ENCODE measurements around the gene ADGRV1.
"Not testable (repeated sequence)": the region's sequence is repeated elsewhere in the genome, so short reads cannot be mapped to it uniquely, and the experiment has no call there.

The ADGRV1 gene

DNA sequence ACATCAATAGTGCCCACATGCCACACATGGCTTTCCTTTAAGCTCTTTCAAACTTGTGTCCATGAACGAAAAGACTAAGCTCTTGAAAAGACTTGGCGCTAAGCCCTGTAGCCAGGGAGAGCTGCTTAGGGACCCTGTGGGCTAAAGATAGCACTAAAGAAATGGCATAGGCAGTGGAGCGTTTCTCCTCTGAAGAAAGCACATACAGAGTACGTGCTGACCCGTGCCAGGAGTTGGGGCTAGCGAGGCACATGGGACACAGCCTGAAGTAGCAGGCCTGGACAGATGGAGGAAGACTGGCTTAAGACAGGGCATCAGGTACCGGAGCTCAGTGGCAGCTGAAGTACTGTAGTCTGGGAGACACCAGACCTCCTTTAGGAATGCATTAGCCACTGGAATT is 39.7 kb downstream of the ADGRV1 start:
- DNase-seq (ENCODE audit: low read depth in 2 of 2), result no peak

DNA sequence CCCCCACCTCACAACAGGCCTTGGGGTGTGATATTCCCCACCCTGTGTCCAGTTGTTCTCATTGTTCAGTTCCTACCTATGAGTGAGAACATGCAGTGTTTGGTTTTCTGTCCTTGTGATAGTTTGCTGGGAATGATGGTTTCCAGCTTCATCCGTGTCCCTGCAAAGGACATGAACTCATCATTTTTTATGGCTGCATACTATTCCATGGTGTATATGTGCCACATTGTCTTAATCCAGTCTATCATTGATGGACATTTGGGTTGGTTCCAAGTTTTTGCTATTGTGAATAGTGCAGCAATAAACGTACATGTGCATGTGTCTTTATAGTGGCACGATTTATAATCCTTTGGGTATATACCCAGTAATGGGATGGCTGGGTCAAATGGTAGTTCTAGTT is 41.7 kb downstream of the ADGRV1 start:
- not testable (repeated sequence) for DNase-seq (ENCODE audit: low read depth in 2 of 2)

- DNase-seq (ENCODE audit: low read depth in 2 of 2), result no peak
Measured at GRCh38 chr5:90601468-90601867, 42.9 kb downstream of the ADGRV1 start.

DNA sequence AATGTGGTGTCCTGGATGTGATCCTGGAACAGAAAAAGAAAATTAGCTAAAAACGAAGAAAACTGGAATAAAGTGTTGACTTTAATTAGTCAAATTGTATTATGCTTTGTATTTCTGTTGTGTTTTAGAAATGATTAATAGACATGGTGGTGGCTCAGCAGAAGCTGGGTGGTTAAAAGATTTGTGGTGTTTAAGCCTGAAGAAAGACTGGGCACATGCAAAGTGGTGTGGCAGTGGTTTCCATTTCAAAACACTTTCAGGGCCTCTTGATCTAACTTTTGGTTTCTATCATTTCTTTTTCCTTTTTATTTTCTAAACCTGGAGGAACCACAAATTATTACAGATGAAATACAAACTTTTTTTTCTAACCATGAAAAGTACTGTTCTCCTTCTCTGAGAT is 44.1 kb downstream of the ADGRV1 start:
- DNase-seq (ENCODE audit: low read depth in 2 of 2), result no peak

DNA sequence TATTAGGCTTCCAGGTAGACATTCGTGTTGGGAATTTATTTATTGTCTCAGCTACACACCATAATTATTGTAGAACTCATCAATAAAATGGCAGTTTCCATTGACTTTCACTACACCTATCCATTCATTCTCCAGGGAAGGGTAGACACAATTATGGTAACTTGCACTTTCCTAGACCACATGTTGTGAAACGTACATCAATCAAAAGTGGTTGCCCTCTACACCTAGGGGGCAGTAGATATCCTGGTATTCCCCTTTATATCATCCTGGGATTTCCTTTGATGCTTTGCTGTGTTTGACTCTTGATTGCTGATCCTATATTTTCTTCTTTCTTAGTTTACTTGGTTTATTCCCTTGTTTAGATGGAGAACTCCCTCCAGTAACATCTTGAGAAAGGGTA is 47.9 kb downstream of the ADGRV1 start:
- DNase-seq (ENCODE audit: low read depth in 2 of 2), result no peak

GRCh38 chr5:90612919-90613318 is 54.3 kb downstream of the ADGRV1 start:
- DNase-seq (ENCODE audit: low read depth in 2 of 2), result no peak

- no peak for DNase-seq (ENCODE audit: low read depth in 2 of 2)
Measured at GRCh38 chr5:90613459-90613858, 54.9 kb downstream of the ADGRV1 start.

DNA sequence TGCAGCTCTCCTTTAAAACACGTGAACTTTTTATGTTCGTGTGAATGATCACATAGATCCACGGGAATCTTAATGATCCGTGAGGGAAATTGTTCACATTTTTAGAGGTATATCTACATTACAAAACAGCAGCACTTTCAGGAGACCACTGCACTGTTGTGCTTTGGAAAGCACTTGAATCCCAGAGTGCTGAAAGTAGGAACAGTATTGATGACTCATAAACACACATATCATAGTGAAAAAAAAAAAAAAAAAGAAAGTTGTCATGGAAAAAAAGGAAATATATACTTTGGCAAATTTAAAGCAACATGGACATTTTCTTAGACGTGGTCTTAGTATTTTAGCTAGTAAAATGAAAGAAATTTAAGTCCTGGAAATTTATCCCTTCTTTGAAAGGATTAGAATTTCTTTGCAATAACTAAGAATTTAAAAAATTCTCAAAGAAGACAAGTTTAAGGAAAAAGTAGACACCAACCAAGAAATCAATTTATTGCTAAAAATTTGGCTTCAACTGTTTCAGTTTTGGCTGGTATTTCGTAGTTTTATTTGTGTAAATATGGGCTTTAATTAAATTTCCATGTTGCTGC is 55.4 kb downstream of the ADGRV1 start:
- no peak for DNase-seq (ENCODE audit: low read depth in 2 of 2)

GRCh38 chr5:90615355-90615754 is 56.8 kb downstream of the ADGRV1 start:
- DNase-seq (ENCODE audit: low read depth in 2 of 2), result no peak

- no peak for DNase-seq (ENCODE audit: low read depth in 2 of 2)
Measured at GRCh38 chr5:90618071-90618470, 59.5 kb downstream of the ADGRV1 start.

GRCh38 chr5:90619762-90620161 is 61.2 kb downstream of the ADGRV1 start:
- not testable (repeated sequence) for DNase-seq (ENCODE audit: low read depth in 2 of 2)

GRCh38 chr5:90621848-90622247 is 63.3 kb downstream of the ADGRV1 start:
- DNase-seq (ENCODE audit: low read depth in 2 of 2), result no peak

DNA sequence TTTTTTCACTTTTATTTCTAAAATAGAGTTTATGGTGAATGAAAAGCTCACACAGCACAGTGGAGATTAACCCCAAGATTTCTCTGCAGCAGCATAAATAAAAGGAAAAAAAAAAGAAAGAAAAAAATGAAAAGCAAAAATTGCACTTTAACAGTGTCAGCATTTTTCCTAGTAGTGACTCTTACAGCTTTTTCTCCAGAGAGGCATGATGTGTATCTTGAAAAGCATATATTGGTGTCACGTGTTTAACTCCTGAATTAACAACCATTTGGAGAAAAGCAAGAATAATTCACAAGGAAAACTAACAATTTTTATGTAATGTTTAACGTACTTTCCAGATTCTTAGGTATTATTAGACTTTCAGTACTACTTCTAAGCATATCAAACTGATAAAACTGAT is 67.9 kb downstream of the ADGRV1 start:
- no peak for DNase-seq (ENCODE audit: low read depth in 2 of 2)

DNA sequence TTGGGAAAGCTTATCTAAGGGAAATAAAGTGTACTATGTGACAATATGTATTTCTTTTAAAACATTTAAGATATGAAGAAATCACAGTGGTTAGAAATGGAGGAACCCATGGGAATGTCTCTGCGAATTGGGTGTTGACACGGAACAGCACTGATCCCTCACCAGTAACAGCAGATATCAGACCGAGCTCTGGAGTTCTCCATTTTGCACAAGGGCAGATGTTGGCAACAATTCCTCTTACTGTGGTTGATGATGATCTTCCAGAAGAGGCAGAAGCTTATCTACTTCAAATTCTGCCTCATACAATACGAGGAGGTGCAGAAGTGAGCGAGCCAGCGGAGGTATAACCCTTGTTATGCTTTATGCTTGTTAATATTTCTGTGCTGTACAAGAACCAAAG is 69.9 kb downstream of the ADGRV1 start:
- no peak for DNase-seq (ENCODE audit: low read depth in 2 of 2)

DNA sequence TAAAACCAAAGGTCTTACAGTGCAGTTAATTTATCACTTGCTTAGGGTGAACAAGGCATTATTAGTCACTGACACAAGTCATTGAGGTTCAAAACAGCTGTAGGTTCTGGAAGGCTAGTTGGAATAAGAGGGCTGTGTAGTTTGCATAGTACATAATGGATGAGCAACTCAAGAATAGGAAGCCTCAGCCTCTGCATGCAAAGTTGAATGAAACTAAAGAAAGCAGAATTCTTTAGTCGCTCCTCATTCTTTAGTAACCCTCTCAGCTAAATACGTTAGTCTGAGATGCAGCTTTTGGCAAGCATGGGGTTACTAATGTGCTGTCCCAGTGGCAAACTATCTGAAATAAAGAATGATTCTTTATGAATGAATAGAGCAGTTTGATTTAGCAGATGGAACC is 74.2 kb downstream of the ADGRV1 start:
- no peak for DNase-seq (ENCODE audit: low read depth in 2 of 2)

- DNase-seq (ENCODE audit: low read depth in 2 of 2), result no peak
Measured at GRCh38 chr5:90636948-90637347, 78.4 kb downstream of the ADGRV1 start.

DNA sequence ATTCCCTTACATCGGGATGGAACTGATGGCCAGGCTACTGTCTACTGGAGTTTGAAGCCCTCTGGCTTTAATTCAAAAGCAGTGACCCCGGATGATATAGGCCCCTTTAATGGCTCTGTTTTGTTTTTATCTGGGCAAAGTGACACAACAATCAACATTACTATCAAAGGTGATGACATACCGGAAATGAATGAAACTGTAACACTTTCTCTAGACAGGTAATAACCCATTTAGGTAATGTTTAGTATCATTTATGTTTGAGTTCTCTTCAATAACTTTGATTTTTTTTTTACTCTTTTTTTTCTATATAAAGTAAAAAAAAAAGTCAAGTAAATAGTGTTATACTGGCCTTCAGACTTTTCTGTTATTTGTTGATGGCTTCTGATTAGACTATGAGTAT is 79.1 kb downstream of the ADGRV1 start:
- DNase-seq (ENCODE audit: low read depth in 2 of 2), result no peak

DNA sequence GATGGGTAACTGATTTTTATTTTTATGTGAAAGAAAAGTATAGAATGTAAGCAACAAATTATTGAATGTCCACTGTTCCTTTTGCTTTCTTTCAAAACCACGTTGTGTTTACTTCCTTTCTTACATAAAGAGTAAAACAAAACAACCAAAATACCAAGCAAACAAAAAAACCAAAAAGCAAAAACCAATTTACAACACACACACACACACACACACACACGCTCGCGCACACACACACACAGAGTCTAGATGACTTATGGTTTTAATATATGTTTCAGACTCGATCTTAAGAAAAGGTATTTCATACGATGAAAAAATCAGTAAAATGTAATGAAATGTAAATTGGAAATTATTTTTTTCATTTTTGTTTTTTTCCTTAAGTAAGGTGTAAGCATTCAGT is 80.3 kb downstream of the ADGRV1 start:
- DNase-seq (ENCODE audit: low read depth in 2 of 2), result no peak

DNA sequence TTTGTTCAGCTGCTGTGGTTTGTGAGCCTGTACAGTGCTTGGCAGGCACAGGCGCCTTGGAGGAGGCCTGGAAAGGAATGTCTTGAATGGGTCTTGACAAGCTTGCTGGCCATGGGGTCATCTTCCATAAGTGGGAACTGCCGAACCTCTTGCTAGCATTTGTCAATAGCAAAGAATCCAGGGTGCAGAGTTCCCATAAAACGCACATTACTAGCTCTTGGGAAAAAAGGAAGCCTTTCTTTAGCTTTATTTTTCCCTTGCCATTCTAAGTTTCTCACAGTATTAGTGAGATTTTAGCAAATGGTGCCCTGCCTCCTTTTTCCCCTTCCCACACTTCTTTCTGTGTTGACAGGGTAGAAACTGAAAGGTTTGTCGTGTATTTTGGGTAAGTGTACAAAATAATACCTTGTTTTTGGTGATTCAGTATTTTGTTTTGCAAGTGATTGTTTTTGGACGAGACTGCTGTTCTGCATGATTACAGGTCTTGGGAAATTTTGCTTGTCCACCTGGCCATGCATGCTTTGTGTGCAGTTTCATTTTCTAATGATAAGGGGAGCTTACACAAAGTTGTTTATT is 82.0 kb downstream of the ADGRV1 start:
- no peak for DNase-seq (ENCODE audit: low read depth in 2 of 2)

DNA sequence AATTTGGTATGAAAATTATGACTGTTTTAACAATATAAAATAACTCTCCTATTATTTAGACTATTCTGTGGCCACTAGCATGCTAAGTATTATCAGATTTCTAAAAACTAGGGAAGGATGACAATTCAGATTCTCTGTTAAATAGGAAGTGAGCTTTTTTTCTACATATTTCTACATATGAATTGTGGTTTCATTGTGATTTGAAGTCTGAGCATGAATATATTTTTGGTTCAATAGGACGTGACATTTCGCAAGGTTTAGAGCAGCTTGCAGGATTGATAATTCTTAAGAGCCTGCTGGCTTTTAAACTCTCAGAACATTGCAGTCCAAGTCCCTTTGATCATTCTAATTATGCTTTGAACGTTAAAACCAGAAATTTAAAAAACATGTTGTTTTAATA is 82.9 kb downstream of the ADGRV1 start:
- DNase-seq (ENCODE audit: low read depth in 2 of 2), result no peak

DNA sequence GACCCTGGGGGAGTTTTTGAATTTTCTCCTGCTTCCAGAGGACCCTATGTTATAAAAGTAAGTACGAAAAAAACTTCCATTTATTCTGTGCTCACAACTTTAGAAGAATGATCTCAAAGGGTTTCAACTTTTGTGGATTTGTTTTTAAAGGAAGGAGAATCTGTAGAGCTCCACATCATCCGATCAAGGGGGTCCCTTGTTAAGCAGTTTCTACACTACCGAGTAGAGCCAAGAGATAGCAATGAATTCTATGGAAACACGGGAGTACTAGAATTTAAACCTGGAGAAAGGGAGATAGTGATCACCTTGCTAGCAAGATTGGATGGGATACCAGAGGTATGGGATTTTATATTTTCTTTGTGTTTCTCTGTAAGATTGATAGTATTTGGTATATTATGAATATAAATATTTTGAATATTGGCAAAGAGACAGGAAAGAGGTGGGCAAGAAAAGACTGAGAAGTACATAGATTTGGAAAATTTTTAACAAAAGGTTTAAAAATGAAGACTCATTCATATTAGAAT is 84.2 kb downstream of the ADGRV1 start:
- DNase-seq (ENCODE audit: low read depth in 2 of 2), result no peak

GRCh38 chr5:90644132-90644531 is 85.5 kb downstream of the ADGRV1 start:
- no peak for DNase-seq (ENCODE audit: low read depth in 2 of 2)

DNA sequence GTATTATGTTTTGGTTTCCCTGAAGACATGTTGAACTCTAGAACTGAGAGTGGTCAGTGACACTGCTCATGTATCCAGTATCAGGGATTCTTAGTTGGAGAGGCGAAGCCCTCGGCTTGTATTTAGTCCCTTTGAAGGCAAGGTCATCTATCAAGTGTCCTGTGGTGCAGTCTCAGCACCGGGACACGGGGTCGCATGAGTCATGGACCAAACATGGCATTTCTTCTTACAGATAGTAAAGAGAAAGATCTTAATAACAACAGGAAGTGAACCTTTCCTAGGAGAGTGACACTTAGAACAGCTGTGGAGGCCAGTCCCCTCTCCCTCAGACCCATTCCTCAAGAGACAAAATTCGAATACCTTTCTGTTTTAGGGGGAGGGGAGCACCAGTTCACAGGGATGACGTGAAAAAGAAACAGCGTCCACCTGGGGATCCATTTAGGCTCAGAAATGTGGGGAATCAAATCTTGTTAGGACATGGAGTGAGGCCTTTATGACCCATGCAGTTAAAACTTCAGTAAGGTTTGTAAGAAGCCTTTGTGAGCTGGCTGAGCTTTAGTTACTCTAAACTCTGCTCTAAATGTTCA is 86.5 kb downstream of the ADGRV1 start:
- DNase-seq (ENCODE audit: low read depth in 2 of 2), result no peak

DNA sequence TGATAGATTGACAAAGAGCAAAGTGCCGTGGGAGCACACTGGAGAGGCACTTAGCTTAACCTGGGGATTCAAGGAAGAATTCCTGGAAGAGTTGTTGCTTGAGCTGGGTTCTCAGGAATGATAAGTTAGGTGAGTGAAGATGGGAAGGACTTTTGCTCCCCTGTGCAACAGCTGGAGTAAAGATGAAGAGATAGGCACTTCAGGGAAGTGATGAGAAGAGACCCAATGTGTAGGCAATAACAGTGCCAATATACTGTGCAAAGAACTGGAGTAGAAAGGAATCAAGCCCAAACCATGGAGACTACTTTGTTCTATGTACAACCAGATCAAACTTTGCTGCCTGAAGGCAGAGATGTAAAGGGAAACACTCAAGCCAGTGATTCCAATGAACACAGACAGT is 92.2 kb downstream of the ADGRV1 start:
- DNase-seq (ENCODE audit: low read depth in 2 of 2), result no peak
